ENCODE measurements around the gene MRPS10. TPM values are rescaled to one million over a fixed set of nuclear protein-coding genes. Genes with fewer than 3 reads are reported as not detected.
"Not testable (repeated sequence)": the region's sequence is repeated elsewhere in the genome, so short reads cannot be mapped to it uniquely, and the experiment has no call there.

MRPS10 gene
- total RNA-seq, 1 donor from 2014 or later: 5.4 TPM

DNA sequence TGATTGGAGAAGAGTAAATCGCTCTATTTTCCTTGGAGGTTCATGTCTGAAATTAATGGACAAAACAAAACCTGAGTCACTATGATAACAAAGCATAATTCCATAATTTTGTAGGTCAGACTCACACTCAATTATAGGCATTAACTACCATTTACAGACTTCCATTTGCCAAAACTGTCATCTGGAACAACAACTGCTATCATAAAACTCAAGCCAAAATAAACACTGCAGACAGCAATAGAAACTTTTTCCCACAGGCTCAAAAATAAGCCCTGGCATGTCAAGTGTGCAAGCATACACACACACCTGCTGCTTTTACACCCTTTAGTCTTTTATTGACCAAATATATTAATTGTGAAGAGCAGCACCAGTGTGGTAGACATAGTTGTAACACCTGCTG is 7.1 kb downstream of the MRPS10 start:
- H3K4me3 ChIP-seq: no peak overlapping the region
- no peak for DNase-seq (ENCODE audit: low spot score in 2 of 2)
- H3K9me3 ChIP-seq: no peaks in the 10 kb centered on the region
- peaks cover 51 to 70% of the 10 kb centered on the region in 2 donors for H3K36me3 ChIP-seq
- intact Hi-C loops (cut with DNase I): loop anchor here (10.0 kb wide), 1 partner anchor 1304 kb away; the partner anchor contains the start of genes LRRC73, POLR1C and YIPF3
- TF ChIP-seq, protein P1, sequence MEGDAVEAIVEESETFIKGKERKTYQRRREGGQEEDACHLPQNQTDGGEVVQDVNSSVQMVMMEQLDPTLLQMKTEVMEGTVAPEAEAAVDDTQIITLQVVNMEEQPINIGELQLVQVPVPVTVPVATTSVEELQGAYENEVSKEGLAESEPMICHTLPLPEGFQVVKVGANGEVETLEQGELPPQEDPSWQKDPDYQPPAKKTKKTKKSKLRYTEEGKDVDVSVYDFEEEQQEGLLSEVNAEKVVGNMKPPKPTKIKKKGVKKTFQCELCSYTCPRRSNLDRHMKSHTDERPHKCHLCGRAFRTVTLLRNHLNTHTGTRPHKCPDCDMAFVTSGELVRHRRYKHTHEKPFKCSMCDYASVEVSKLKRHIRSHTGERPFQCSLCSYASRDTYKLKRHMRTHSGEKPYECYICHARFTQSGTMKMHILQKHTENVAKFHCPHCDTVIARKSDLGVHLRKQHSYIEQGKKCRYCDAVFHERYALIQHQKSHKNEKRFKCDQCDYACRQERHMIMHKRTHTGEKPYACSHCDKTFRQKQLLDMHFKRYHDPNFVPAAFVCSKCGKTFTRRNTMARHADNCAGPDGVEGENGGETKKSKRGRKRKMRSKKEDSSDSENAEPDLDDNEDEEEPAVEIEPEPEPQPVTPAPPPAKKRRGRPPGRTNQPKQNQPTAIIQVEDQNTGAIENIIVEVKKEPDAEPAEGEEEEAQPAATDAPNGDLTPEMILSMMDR (IDR thresholded peaks at IDR 0.05): no peak
- no peaks in the 10 kb centered on the region for H3K4me1 ChIP-seq
- no peaks in the 10 kb centered on the region for H3K27me3 ChIP-seq
- no peak overlapping the region for H3K27ac ChIP-seq

DNA sequence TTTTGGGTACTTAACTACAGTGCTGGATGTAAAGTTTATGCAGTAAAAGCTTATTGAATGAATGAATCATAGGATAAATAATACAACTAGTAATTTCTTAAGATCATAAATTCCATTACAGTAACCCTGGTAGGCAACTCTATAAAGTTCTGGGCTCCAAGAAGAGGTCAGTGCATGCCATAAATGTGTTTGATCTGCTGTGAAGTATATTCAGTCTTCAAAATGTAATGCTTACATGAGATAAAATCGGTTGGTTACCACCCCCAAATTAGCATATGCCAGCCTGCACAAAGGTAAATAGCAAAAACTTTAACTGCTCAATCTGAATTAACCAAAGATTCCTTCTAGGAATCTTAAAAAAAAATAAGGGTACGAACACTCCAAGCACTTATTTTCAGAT is 10.1 kb downstream of the MRPS10 start:
- H3K27ac ChIP-seq; DNase-seq (ENCODE audit: low spot score in 2 of 2); H3K27me3 ChIP-seq; H3K4me3 ChIP-seq; H3K9me3 ChIP-seq; H3K4me1 ChIP-seq; intact Hi-C loops (cut with DNase I): not testable (repeated sequence)
- peaks cover 44 to 65% of the 10 kb centered on the region in 2 donors for H3K36me3 ChIP-seq

DNA sequence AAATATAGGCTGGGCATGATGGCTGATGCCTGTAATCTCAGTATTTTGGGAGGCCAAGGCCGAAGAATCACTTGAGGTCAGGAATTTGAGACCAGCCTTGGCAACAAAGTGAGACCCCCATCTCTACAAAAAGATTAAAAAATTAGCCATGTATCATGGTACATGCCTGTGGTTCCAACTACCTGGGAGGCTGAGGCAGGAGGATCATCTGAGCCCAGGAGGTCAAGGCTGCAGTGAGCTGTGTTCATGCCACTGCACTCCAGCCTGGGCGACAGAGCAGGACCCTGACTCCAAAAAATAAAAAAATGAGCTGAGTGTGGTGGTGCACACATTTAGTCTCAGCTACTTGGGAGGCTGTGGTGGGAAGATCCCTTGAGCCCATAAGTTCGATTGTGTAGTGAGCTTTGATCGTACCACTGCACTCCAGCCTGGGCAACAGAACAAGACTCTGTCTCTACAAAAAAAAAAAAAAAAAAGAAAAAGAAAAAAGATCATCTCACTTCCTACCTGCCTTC is 12.8 kb downstream of the MRPS10 start:
- Histone ChIP-seq H3K4me3 (no peak overlapping the region), H3K27me3 (no peaks in the 10 kb centered on the region), H3K4me1 (no peaks in the 10 kb centered on the region), H3K9me3 (no peaks in the 10 kb centered on the region), H3K36me3 (peaks cover 23 to 44% of the 10 kb centered on the region in 2 donors), H3K27ac (no peak overlapping the region)
- DNase-seq (ENCODE audit: low spot score in 2 of 2): no peak
- TF ChIP-seq, protein P1 (IDR thresholded peaks at IDR 0.05): no peak
- intact Hi-C loops (cut with DNase I): no loop called here

DNA sequence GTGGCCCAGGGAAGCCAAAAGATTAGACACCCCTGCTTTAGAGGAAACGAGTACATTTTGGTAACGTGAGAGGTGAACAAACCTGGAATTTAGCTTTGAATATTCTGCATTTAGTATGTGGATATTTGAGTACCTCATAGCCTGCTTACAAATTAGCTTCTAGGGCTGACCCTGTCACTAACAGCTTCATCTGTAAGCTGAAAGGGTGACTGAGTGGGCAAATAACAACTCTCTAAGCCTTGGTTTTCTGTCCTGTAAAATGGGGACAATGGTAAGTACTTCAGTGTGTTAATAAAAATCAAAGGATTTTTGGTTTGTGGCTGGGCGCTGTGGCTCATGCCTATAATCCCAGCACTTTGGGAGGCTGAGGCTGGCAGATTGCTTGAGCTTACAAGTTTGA is 14.5 kb downstream of the MRPS10 start:
- Histone ChIP-seq H3K36me3 (peaks cover 8 to 27% of the 10 kb centered on the region in 2 donors), H3K9me3 (no peaks in the 10 kb centered on the region), H3K27ac (no peak overlapping the region), H3K27me3 (no peaks in the 10 kb centered on the region), H3K4me3 (no peak overlapping the region), H3K4me1 (no peaks in the 10 kb centered on the region)
- DNase-seq (ENCODE audit: low spot score in 2 of 2): no peak
- intact Hi-C loops (cut with DNase I): no loop called here
- TF ChIP-seq, protein P1 (IDR thresholded peaks at IDR 0.05): no peak

DNA sequence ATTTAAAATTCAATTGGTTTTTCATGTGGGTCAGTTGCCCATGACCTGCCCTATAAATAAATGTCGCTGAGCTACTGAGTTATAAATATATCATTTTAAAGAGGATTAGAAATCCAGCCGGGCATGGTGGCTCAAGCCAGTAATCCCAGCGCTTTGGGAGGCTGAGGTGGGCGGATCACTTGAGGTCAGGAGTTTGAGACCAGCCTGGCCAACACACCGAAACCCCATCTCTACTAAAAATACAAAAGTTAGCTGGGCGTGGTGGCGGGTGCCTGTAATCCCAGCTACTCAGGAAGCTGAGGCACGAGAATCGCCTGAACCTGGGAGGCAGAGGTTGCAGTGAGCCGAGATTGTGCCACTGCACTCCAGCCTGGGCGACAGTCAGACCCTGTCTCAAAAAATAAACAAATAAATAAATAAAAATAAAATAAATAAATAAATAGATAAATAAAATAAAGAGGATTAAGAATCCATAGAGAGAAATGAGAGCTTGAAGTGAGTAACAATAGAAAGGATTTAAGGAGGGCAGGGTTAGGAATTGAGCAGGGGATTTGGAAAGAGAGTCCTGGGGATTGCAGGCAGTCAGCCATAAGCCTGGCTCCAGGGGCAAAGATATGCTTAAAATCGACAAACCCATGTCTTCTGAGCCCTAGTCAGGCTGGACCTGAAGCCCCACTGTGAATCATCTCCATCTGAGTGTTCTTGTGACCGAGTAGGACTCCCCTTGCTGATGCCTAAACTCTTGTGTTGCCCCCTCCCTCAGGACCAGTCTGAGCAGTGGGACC is 15.3 kb downstream of the MRPS10 start:
- H3K4me1 ChIP-seq; DNase-seq (ENCODE audit: low spot score in 2 of 2); H3K27ac ChIP-seq; intact Hi-C loops (cut with DNase I); H3K4me3 ChIP-seq; H3K27me3 ChIP-seq; H3K9me3 ChIP-seq: not testable (repeated sequence)
- peaks cover 2 to 19% of the 10 kb centered on the region in 2 donors for H3K36me3 ChIP-seq

DNA sequence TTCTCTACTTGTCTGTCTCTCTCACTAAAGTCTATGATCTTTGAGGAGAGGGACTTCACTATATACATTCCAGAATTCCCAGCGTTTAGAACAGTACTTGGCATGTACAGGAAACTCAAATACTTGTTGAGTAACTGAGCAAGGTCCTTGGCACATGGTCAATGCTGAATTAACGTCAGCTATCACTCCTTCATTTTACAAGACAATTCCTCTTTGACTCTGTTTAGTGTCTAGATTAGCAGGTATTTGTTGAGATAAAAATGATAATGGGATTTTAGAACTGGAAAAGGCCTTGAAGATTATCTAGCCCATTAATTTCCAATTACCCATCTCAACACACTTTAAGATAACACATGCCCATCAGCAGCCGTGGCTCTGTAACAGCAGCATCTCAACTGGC is 16.3 kb downstream of the MRPS10 start:
- Histone ChIP-seq H3K4me3 (no peak overlapping the region), H3K27me3 (no peaks in the 10 kb centered on the region), H3K27ac (no peak overlapping the region), H3K36me3 (peaks cover 2 to 16% of the 10 kb centered on the region in 2 donors), H3K9me3 (no peaks in the 10 kb centered on the region), H3K4me1 (no peaks in the 10 kb centered on the region)
- TF ChIP-seq, protein P1 (IDR thresholded peaks at IDR 0.05): no peak
- no peak for DNase-seq (ENCODE audit: low spot score in 2 of 2)
- intact Hi-C loops (cut with DNase I): no loop called here
